Measurements from ENCODE around the gene KRTAP10-11. TPM values are rescaled to one million over a fixed set of nuclear protein-coding genes. Genes with fewer than 3 reads are reported as not detected.

Gene KRTAP10-11
- total and polyA plus RNA-seq, 2 of the 8 experiments (the other 6 are each of a cell fraction or from before 2014, with no cell fraction given) = not detected

GRCh38 chr21:44612669-44613229 lies 33.5 kb upstream of the KRTAP10-11 start (continued):
- no peak for TF ChIP-seq POU5F1 (IDR thresholded peaks at IDR 0.05; ENCODE audit: low read depth, low read length)
- no peak for TF ChIP-seq RFX5 (IDR thresholded peaks at IDR 0.05; ENCODE audit: borderline replicate concordance, low read depth, low read length)
- no peak for TF ChIP-seq ASH2L (IDR thresholded peaks at IDR 0.05; ENCODE audit: low read length)
